ENCODE results near the gene RYR2.

DNA sequence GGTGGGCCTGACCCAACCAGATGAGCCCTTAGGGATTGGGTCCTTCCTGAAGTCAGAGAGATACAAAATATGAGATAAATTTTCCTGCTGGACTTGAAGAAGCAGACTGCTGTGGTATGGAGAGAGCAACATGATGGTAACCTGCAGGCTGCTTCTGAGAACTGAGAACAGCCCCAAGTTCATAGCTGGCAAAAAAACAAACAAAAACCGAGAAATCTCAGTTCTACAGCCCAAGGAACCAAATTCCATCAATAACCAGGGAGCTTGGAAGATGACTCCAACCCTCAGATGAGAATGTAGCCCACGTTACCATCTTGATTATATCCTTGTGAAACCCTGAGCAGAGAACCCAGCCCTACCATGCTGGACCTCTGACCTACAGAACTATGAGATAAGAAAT is 532.6 kb downstream of the RYR2 start:
- no peak for TF ChIP-seq EZH2phosphoT487 (IDR thresholded peaks at IDR 0.05; ENCODE audit: insufficient read depth, low read depth)
- no peak for TF ChIP-seq EZH2 (IDR thresholded peaks at IDR 0.05; ENCODE audit: insufficient read depth, poor library complexity, severe bottlenecking)
